ENCODE results near the gene TMEM236. TPM values are rescaled to one million over a fixed set of nuclear protein-coding genes. Genes with fewer than 3 reads are reported as not detected.

Gene TMEM236
- polyA plus RNA-seq, 2 donors: 0.01 to 0.08 TPM

Other genes with a start within 250 kb of the TMEM236 start
- gene HACD1, start 134.8 kb upstream of the TMEM236 start, polyA plus RNA-seq: 1 to 10 TPM; 9.3 to 9.8 TPM
- 1 to 10 TPM; 7.9 to 9.3 TPM for gene STAM, start 108.0 kb upstream of the TMEM236 start, polyA plus RNA-seq
- gene MRC1, start 57.1 kb downstream of the TMEM236 start, polyA plus RNA-seq: 1 to 10 TPM in 1 of 2 donors, under 1 TPM in 1; 0.90 to 1.0 TPM
- gene SLC39A12, start 199.7 kb downstream of the TMEM236 start, polyA plus RNA-seq: under 1 TPM in 1 of 2 donors, not detected in 1; 0.01 TPM

Measured in esophagus (tissue), 2 donors.